Hematopoietic multipotent progenitor cell treated with erythropoietin and hydrocortisone succinate and interleukin-3 and kit ligand, for 15 days (in vitro differentiated cells): ENCODE data around the gene INS.
"Not testable (repeated sequence)": the region's sequence is repeated elsewhere in the genome, so short reads cannot be mapped to it uniquely, and the experiment has no call there.

Source experiments
- DNase-seq: peaks from one replicate; pipeline ENCODE4 v3.0.0-alpha.2; 2015; ENCODE audit warnings: low spot score

INS gene

DNA sequence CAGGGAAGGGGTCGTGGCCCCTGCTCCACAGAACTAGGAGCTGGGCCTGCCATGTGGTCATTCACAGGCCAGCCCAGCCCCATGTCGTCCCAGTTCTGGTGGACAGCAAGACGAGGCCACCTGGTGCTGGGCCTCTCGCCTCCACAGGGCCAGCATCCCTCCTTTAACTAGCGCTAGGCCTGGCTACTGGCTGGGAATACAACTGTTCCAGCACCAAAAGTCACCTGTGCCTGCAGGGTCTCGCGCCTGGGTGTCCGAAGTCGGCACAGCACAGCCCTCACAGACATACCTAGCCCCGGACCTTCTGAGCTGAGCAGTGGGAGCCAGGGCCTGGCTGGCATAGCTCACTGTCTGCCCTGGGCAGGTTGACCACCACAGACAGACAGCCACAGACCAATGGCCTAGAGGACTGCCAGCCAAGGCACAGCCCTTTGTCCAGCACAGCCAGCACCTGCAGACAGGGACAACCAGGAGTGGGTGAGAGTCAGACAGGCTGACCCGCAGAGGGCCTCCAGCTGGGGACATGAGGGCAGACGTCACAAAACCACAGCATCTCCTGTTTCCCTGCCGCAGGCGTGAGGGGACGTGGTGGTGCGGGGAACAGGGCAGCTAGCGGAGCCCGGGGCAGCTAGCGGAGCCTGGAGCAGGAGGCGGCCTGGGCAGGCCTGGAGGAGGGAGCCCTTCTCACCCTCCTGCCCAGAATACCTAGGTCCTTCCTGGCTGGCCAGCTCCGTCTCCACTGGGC, 37.8 kb upstream of the INS start:
- no peak for DNase-seq

DNA sequence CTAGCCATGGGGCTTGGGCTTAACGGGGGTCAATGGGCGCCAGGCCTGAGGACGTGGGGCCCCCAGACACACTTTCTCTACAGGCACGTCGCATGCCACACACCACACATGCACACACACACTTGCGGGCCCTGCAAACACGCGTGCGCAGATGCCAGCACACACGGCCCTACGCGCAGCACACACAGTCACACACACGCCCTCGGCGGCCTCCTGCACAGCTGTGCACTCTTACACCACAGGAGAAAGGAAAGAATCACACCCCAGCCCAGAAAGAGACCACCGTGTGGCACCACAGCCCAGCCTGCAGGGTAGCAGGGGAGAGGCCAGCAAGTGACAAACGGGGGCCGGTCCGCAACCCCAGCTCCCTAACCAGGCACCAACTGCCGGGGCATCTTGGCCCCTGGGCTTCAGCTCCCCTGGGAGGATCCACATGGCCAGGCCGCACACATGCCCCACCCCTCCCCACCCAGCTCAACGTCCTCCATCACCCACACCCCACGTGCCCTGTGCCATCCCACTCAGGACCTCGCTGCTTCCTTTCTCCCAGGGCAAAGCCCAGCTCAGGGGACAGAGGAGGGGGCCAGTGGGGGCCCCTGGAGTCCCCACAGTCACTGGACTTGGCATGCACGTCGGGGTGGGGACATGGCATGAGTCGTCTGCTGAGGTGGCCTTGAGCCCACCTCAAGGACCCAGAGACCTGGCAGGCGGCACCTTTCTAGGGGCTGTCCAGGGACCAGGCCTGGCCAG, 36.9 kb upstream of the INS start:
- DNase-seq: no peak

DNA sequence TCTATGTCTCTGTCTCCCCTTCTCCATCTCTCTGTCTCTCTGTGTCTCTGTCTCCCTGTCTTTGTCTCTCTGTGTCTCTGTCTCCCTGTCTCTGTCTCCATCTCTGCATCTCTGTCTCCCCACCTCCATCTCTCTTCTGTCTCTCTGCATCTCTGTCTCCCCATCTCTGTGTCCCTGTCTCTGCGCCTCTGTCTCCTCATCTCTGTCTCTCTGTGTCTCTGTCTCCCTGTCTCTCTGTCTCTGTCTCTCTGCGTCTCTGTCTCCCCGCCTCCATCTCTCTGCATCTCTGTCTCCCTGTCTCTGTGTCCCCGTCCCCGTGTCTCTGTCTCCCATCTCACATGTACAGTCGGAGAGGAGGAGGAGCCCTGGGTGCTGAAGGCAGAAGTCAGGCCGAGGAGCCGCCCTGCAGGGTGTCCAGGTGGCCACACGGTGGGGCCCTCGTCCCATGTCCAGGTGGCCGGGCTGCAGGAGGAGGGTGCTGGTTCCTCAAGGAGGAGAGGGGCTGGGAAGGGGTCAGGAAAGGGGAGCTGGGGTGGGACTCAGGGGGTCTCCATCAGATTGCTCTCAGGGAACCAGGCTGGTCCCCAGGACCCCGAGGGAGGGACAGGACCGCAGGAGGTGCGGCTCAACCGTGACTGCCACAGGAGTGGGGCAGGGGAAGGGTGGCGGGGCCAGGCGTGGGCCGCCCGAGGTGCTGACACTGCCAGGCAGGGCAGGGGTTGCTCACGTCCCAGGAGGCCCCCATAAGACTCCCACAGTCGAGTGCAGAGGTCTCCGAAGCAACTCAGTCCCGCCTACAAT, 36.2 kb upstream of the INS start:
- DNase-seq: peak; percentile 46

DNA sequence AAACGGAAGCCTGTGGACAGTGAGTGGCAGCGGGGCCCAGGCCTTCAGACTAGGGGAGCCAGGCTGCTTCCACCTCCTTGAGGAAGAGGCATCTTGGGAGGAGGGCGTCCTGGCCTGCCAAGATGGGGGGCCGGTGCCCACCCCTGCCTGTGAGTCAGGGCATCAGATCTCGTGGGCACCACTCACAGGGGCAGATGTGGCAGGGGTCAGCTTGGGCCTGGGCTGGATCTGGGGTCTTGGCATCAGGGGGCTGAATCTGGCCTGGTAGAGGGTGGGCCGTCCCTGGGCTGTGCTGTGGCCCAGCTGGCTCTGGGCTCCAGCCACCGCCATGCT, 34.7 kb upstream of the INS start:
- DNase-seq: no peak

DNA sequence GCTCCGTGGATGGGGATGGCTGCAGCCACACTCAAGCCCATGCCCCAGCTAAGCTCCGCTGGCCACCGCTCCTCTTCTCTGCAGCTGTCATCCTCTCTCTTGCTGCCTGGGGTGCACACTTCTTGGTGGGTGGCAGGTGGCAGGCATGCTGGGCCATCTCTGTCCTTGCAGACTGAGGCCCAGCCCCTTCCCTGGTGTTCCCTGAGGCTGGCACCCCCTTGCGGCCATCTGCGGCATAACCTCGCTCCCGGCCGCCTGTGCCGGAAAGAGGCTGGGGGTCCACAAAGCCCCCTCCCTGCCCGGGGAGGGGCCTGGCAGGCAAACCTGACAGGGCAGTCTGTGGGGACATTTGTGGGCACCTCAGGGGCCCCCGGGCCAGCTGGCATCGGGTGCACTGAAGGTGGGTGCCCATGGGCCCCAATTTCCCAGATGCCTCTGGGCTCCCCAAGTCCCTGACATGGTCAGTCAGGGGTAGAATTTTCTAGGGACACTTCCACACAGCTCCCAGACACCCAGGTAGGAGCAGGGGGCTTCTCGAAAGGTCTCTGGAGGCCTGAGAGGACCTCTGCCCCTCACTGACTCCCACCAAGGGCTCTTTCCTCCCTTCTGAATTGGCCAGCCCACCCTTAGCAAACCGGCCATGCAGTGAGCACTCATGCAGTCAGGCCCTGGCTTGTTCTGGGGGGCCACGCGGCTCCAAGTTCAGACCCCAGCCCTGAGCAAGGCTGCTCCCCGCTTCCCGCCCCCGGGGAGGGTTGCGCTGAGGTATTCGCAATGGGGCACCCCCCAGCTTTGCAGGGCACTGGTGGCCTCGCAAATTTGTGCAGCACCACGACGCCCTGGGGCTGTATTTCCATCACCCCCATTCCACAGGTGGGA, 34.1 kb upstream of the INS start:
- DNase-seq: peak; percentile 40

DNA sequence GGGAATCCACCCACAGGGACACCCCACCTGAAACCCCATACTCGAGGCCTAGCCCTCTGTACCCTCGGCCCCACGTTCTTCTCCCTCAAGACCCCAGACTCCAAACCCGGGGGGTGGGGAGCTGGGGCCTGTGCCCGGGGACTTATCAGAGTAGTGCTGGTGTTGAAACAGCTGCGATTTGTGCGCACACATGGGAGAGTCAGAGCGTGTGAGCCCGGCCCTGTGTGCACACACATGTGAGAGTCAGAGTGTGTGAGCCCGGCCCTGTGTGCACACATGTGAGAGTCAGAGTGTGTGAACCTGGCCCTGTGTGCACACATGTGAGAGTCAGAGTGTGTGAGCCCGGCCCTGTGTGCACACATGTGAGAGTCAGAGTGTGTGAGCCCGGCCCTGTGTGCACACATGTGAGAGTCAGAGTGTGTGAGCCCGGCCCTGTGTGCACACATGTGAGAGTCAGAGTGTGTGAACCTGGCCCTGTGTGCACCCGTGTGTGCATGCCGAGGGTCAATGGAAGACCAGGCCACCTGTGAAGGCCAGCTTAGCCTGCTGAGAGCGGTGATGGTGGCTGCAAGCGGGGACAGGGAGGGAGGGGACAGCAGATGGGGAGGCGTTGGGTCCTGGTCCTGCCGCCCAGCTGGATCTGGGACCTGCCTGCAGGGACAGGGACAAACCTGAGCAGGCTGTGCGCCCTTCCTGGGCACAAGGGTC, 33.0 kb upstream of the INS start:
- not testable (repeated sequence) for DNase-seq

DNA sequence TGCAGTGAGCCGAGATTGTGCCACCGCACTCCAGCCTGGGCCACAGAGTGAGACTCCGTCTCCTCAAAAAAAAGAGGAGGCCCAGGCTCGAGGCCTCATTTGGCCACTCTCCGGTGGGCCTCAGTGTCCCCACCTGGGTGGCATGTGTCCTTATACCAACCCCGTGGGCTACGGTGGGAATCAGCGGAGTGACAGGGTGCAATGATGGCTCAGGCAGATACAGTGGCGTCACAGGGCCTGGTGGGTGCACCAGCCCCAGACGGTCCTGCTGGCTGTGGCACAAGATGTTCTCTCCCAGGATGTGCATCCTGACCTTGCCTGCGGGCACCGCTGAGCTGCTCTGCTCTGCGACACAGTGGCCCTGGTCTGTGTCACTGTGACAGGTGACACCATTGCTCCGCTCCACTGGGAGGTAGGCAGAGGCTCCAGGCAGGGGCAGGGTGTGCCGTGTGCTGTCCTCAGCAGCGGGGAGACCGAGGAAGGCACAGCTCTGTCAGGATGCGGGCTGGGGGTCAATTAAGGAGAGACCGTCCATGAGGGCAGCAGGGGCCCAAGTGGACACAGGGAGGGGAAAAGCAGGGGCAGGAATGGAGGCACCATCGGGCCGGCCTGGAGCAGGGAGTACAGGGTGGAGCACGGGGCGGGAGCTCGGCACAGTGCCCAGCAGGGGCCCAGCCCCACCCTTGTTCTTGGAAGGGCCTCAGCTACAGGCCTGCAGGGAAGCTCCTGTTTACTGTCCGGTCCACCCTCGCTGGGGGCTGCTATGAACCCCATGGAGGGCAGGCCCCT, 32.3 kb upstream of the INS start:
- DNase-seq: peak; percentile 32

DNA sequence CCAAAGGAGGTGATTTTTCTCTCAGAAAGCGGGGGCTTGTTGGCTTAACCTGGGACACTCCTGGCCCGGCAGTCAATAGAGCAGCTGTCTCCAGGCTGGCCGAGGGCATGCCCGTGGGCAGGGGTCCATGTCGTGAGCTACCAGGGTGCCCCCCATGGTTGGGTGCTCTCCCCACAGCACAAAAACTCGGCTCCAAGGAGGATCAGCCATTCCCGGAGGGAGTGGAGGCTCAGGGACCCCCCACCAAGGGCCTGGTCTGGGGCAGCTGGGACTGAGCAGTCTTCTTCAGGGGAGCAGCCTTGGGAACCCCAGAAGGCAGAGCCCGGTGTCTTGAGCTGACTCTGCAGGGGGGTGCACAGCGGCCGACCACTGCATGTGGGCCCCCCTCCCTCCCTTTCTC, 31.4 kb upstream of the INS start:
- no peak for DNase-seq

DNA sequence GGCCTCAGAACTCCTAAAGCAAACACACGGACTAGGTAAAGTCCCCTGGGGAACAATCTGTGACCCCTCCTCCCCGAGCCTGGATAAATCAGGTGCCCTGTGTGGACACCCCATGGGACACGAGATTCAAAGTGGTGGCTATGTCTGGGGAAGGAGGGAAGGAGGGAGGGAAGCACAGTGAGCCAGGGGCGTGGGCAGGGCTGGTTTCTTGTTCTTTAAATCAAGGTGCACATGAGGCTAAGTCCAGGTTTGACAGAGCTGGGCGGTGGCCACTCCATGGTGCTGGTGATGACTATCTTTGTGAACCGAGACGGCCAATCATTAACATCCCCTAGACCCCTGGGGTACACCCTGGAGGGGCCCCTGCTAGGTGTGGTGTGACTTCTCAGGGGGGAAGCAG, 30.9 kb upstream of the INS start:
- no peak for DNase-seq

DNA sequence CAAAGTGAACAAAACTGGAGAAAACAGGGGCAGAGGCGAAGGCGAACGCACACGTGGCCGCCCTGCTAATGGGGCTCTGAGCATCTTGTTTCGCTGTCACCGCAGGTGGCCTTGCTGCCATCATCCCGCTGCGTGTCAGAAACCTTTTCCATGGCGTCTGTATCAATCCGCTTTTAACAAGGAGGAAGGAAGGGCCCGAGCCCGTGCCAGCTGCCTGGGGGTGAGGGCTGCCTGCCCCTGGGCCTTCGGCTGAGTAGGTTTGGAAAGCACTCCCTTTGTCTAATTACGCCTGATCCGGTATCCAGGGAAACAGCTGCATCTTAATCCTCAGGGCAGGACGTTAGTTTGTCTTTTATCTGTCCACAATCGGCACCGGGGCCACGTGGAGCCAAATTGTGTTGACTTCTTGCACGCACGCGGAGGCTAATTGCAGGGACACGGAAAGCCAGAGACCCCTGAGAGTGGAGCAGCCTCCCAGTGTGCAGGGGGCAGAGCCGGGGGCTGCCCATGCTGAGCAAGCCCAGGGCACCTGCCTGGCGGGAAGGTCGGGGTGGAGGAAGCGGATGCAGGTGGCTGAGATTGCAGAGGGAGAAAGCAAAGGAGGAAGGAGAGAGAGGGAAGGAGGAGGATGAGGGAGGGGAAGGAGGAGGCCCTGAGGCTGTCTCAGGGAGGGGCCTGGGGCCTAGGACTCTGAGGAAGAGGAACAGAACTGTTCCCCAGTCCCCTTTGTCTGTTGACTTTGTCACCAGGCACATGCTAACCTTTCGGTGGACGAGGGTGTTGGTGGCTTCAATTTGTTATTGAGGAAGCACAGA, 29.9 kb upstream of the INS start:
- no peak for DNase-seq

DNA sequence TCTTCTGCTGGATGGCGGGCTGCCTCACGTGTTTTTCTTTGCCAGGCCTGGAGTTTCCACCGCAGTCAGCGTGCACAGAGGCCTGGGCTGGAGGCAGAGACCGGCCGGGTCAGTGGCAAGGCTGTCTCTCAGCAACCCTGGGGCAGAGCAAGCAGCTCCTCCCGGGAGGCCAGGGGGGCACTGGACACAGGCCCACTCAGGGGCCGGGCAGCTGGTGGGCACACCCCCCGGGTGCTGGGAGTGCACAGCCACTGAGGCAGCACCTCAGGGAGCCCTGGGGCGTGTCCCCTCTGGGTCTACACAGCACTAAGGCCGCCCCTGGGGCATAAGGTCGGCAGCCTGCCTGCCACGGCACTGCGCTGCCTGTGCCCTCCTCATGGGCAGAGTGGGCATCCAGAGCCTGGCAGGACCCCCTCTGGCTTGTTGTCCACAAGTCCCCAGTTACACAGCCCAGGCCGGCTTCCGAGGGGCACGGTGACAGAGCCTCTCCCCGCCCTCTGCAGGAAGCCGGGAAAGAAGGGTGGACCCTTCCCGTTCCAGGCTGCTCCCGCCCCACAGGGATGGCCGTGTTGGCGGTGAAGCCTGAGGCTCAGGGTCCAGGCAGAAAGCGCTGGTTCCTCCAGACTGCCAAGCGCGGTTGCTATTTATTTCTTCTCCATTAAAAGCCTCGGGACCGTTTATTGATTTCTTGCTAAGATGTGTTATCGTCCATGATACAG, 29.1 kb upstream of the INS start:
- no peak for DNase-seq

DNA sequence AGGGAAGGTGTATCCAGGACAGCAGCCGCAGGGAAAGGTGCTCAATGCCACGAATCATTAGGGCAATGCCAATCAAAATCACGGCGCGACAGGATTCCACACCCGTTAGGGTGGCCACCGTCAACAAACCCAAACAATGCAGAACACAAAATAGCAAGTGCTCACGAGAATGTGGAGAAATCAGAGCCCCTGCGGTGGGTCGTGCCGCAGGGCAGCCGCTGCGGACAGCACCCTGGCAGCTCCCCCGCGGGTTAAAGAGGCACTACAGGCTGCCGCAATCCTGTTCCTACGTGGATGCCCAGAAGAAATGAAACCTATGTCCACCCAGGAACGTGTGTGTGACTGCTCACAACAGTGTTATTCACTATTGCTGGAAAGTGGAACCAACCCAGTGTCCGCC, 27.7 kb upstream of the INS start:
- DNase-seq: no peak

DNA sequence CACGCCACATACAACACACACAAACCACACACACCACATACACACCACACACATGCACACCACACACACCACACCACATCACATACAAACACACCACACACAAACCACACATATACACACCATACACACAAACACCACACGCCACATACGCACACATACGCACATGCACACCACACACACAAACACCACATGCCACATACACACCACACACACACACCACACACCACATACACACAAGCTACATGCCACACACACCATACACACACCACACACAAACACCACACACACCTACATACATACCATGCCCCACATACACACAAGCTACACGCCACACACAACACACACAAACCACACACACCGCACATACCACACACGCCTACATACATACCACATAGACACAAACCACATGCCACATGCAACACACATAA, 26.3 kb upstream of the INS start:
- DNase-seq: no peak

DNA sequence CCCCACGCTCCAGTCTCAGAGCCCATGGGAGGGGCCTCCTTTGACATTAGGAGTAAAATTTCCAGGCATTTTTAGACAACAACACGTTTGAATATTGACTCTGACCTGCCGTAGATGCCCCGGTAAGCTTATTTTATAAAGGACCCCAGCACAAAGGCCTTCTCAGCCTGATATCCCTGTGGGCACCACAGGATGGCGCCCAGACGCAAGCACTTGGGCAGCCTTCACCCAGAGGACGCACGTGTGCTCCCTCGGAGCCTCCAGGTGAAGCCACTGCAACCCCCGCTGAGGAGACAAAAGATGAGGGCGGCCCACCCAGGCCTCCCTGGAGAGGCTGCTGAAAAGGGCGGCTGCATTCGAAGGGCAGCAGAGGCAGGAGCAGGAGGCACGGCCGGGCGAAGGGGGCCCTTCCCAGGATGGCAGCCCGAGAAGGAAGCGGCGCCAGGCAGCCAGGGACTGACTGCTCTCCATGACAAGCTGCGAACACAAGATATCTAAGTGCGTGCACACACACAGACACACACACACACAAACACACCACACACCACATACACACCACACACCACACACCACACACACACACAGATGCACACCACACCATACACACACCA, 25.8 kb upstream of the INS start:
- peak; percentile 19 for DNase-seq

DNA sequence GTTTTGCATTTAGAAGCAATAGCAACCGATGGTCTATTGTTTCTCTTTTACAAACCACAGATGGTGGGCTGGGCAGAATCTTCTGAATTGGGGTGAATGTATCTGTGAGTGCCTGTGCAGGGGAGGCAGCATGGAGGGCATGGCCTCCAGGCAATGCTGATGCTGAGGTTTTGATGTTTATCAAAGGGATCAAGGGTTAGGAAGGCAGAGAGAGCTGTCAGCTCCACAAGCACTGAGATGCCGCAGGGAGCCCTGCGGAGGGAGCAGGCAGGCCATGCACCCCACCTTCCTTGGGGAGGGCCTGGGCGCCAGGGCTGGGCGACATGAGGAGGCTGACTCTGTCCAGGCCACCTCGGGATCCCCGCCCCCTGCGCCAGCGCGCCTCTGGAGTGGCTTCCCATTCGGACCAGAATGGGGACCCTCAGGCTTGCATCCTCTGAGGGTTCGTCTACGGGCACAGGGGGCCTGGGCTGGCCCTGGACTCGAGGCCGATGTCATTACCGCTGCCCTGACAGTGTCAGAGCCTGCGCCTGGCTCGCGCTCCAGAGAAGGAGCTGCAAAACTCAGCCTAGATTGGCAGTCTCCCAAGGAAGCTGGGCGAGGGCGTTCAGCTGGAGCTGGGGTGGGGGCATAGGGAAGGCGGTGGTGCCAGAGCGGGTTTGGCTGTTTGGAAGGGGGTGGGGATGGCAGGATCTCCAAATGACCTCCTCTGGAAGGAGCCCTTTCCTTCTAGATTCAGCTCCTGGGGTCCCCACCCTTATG, 24.5 kb upstream of the INS start:
- no peak for DNase-seq

DNA sequence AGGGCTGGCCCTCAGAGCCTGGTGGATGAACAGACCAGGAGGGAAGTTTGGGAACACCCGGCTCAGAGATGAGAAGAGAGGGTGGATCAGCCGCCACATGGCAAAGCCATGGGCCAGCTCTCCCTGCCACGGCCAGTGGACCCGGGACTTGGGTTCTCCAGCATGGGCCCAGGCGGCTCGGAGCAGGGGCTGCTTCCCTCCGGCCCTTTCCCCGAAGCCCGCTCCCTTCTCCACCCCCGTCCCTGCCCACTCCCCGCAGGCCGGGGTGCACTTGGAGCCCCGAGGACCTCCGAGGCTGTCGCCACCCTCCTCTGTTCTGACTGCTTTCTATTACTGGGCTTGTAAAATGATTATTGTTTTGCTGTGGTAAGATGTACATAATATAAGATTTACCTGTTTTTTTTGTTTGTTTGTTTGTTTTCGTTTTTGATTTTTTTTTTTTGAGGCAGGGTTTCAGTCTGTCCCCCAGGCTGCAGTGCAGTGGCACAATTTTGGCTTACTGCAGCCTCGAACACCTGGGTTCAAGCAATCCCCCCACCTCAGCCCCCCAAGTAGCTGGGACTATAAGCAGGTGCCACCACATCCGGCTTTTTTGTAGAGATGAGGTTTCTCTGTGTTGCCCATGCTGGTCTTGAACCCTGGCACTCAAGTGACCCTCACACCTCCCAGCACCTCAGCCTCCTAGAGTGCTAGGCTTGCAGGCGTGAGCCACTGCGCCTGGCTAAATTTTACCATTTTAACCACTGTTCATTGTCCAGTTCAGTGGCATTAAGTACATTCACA, 21.9 kb upstream of the INS start:
- no peak for DNase-seq

DNA sequence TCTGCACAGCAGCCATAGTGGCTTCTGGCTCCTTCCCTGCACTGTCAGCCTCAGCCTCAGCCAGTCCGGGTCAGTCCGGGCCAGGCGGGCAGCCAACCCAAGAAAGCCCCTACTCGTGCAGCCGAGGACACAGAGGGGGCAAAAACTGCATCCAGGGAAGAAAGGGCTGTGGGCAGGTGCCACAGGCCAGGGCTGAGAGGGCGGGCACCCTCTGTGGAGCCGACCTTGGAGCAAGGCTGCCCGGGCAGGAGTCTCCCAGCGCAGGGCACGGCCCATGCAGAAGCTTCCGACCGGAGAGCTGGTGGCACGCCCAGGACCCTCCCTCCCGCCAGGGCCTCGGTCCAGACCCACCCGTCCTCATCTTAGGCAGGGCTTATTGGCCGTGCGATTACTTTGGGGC, 21.1 kb upstream of the INS start:
- DNase-seq: no peak
